Measurements from ENCODE around the gene HOXD4. TPM values are rescaled to one million over a fixed set of nuclear protein-coding genes. Genes with fewer than 3 reads are reported as not detected.

HOXD4 gene
- polyA plus RNA-seq, 1 of the 3 experiments (the other 2 are of a cell fraction), result 1.0 TPM

GRCh38 chr2:176187200-176187898 lies 36.0 kb downstream of the HOXD4 start:
- H3K9ac ChIP-seq, result no peak overlapping the region
- no peaks in the 10 kb centered on the region for H3K79me2 ChIP-seq (ENCODE audit: insufficient read depth)
- no peaks in the 10 kb centered on the region for H3K36me3 ChIP-seq (replicated peaks in 1 of 2; ENCODE audit: control insufficient read depth in 1 of 2, insufficient read depth in 2 of 2, low read length in 1 of 2)
- peak overlapping the region; percentile 89 for H2AFZ ChIP-seq (ENCODE audit: low read depth)
- H3K9me2 ChIP-seq, result no peaks in the 10 kb centered on the region
- peaks cover 0 to 10% of the 10 kb centered on the region in 2 experiments; a peak in 1 of 4 replicates for H3K4me1 ChIP-seq (ENCODE audit: control insufficient read depth in 1 of 2, insufficient read depth in 2 of 2, low read depth in 1 of 2, low read length in 1 of 2)
- no peaks in the 10 kb centered on the region for H3F3A ChIP-seq (replicated peaks; ENCODE audit: insufficient read depth)
- CTCF ChIA-PET, result interaction anchor here (0.6 to 2.4 kb wide), 7 partner anchors 12 to 904 kb away, joined by 3 to 13 read pairs (median 4); no protein-coding TSS in a partner anchor
- H3K27ac ChIP-seq (ENCODE audit: low read depth in 2 of 2, low read length in 1 of 2), result peak overlapping the region in 1 of 2 experiments; percentile 67; a peak in 1 of 4 replicates
- DNase-seq, result peak; percentile 68
- peak overlapping the region; percentile 73 to 76 for H3K4me3 ChIP-seq (ENCODE audit: low read depth in 2 of 2, low read length in 1 of 2)
- TF ChIP-seq GATA2 (CRISPR knock-in tag; IDR thresholded peaks at IDR 0.05) (0 out of 2 replicates have a peak, but pooled peaks have one; percentile 20), EZH2phosphoT487 (IDR thresholded peaks at IDR 0.05; ENCODE audit: borderline replicate concordance, low read depth) (no peak)
- 39% methylated on average over 11 of the region's 13 CpGs for WGBS (ENCODE audit: low lambda C conversion rate)
- H3K4me2 ChIP-seq, result peak overlapping the region; percentile 91
- POLR2A ChIA-PET, result interaction anchor here (0.6 to 2.6 kb wide), 2 partner anchors 268 to 630 kb away, joined by 3 to 5 read pairs; no protein-coding TSS in a partner anchor
- no peaks in the 10 kb centered on the region for H3K9me3 ChIP-seq
- peaks cover 9% of the 10 kb centered on the region; the same call in 1 of the 2 replicates for H3K27me3 ChIP-seq (ENCODE audit: insufficient read depth)
- no peaks in the 10 kb centered on the region for H4K20me1 ChIP-seq (ENCODE audit: insufficient read depth)

GRCh38 chr2:176187899-176188773 lies 36.8 kb downstream of the HOXD4 start, which contains the start of gene HOXD1:
Gene HOXD1 (plus strand): TSS chr2:176188668. CDS start chr2:176188802, 134 bp downstream.
- 4% methylated on average over 38 of the region's 68 CpGs for WGBS (ENCODE audit: low lambda C conversion rate)

More at GRCh38 chr2:176187899-176188773, 36.8 kb downstream of the HOXD4 start, which contains the start of gene HOXD1:
- H3K9me3 ChIP-seq, result no peaks in the 10 kb centered on the region
- no peaks in the 10 kb centered on the region for H4K20me1 ChIP-seq (ENCODE audit: insufficient read depth)
- peak within 1 kb of the TSS; percentile 91 for H3K4me2 ChIP-seq
- H3K4me1 ChIP-seq (ENCODE audit: control insufficient read depth in 1 of 2, insufficient read depth in 2 of 2, low read depth in 1 of 2, low read length in 1 of 2), result peaks cover 0 to 10% of the 10 kb centered on the region in 2 experiments; a peak in 1 of 4 replicates
- H3K79me2 ChIP-seq (ENCODE audit: insufficient read depth), result no peaks in the 10 kb centered on the region
- ChIA-PET CTCF (interaction anchor here (0.9 to 2.4 kb wide), 7 partner anchors 13 to 446 kb away, joined by 3 to 13 read pairs (median 3); no protein-coding TSS in a partner anchor), POLR2A (interaction anchor here (0.6 to 2.6 kb wide), 6 partner anchors 12 to 629 kb away, joined by 3 to 5 read pairs (median 4); partner anchors contain the start of gene HOXD9)
- peak within 1 kb of the TSS; percentile 39; the same call in 1 of the 2 replicates for H3K9ac ChIP-seq
- H3K36me3 ChIP-seq (replicated peaks in 1 of 2; ENCODE audit: control insufficient read depth in 1 of 2, insufficient read depth in 2 of 2, low read length in 1 of 2), result no peaks in the 10 kb centered on the region
- H2AFZ ChIP-seq (ENCODE audit: low read depth), result peak within 1 kb of the TSS; percentile 89
- peak within 1 kb of the TSS in 1 of 2 experiments; percentile 67; a peak in 1 of 4 replicates for H3K27ac ChIP-seq (ENCODE audit: low read depth in 2 of 2, low read length in 1 of 2)
- DNase-seq, result peak; percentile 95
- no peaks in the 10 kb centered on the region for H3F3A ChIP-seq (replicated peaks; ENCODE audit: insufficient read depth)
- H3K9me2 ChIP-seq, result no peaks in the 10 kb centered on the region
- peaks cover 9% of the 10 kb centered on the region; the same call in 1 of the 2 replicates for H3K27me3 ChIP-seq (ENCODE audit: insufficient read depth)
- TF ChIP-seq POLR2AphosphoS5 (IDR thresholded peaks at IDR 0.05; ENCODE audit: low read depth, low read length) (no peak), MXI1 (IDR thresholded peaks at IDR 0.05; ENCODE audit: low read depth, low read length) (peak; percentile 53; the same call in 1 of the 2 replicates), USF2 (IDR thresholded peaks at IDR 0.05; ENCODE audit: borderline replicate concordance, low read depth, low read length) (peak; percentile 71), MAX (IDR thresholded peaks at IDR 0.05; ENCODE audit: low read depth) (peak; percentile 23), USF1 (IDR thresholded peaks at IDR 0.05; ENCODE audit: borderline replicate concordance, low read depth) (peak; percentile 92)
- H3K4me3 ChIP-seq (ENCODE audit: low read depth in 2 of 2, low read length in 1 of 2), result peak within 1 kb of the TSS; percentile 73 to 76

Measured in SK-N-SH (cell line).